CD4-positive, alpha-beta T cell treated with Interleukin-6 at 100 ng/mL for 8 hours (primary cell): ENCODE measurements around the gene GLT1D1.
"Not testable (repeated sequence)": the region's sequence is repeated elsewhere in the genome, so short reads cannot be mapped to it uniquely, and the experiment has no call there.

Experiments used
- DNase-seq: peaks from one replicate; pipeline ENCODE4 v3.0.0-alpha.2; 2020; ENCODE audit warnings: mixed read lengths, low spot score

The GLT1D1 gene

GRCh38 chr12:128852885-128853599 is at the start of gene GLT1D1:
Gene GLT1D1 (plus strand): TSS chr12:128853478. CDS start chr12:128853582, 104 bp downstream.
- DNase-seq, result no peak

- DNase-seq, result no peak
Observed at GRCh38 chr12:128803788-128804187, 49.5 kb upstream of the GLT1D1 start.

- DNase-seq, result no peak
Observed at GRCh38 chr12:128804762-128805161, 48.5 kb upstream of the GLT1D1 start.

- DNase-seq, result not testable (repeated sequence)
Observed at GRCh38 chr12:128805406-128805805, 47.9 kb upstream of the GLT1D1 start.

- no peak for DNase-seq
Observed at GRCh38 chr12:128806573-128806972, 46.7 kb upstream of the GLT1D1 start.

- no peak for DNase-seq
Observed at GRCh38 chr12:128807161-128807724, 46.0 kb upstream of the GLT1D1 start.

- no peak for DNase-seq
Observed at GRCh38 chr12:128808651-128809050, 44.6 kb upstream of the GLT1D1 start.

GRCh38 chr12:128810182-128811127 is 42.8 kb upstream of the GLT1D1 start:
- DNase-seq, result no peak

GRCh38 chr12:128811806-128812205 is 41.5 kb upstream of the GLT1D1 start:
- DNase-seq, result no peak

- DNase-seq, result no peak
Observed at GRCh38 chr12:128813392-128813791, 39.9 kb upstream of the GLT1D1 start.

GRCh38 chr12:128813883-128814282 is 39.4 kb upstream of the GLT1D1 start:
- no peak for DNase-seq

- no peak for DNase-seq
Observed at GRCh38 chr12:128814411-128815261, 38.6 kb upstream of the GLT1D1 start.

GRCh38 chr12:128815779-128816642 is 37.3 kb upstream of the GLT1D1 start:
- no peak for DNase-seq

GRCh38 chr12:128816643-128816920 is 36.7 kb upstream of the GLT1D1 start:
- no peak for DNase-seq

GRCh38 chr12:128817111-128818015 is 35.9 kb upstream of the GLT1D1 start:
- no peak for DNase-seq

GRCh38 chr12:128818065-128819022 is 34.9 kb upstream of the GLT1D1 start:
- DNase-seq, result no peak

GRCh38 chr12:128819293-128820144 is 33.8 kb upstream of the GLT1D1 start:
- DNase-seq, result no peak

- DNase-seq, result no peak
Observed at GRCh38 chr12:128820253-128820652, 33.0 kb upstream of the GLT1D1 start.
